ENCODE results near the gene ESR1.

Gene ESR1

GRCh38 chr6:151803743-151804142 is 3.7 kb upstream of the ESR1 start:
- Mint-ChIP-seq H3K4me3 (no peak overlapping the region), H3K4me1 (ENCODE audit: low read depth) (peaks cover 7% of the 10 kb centered on the region), H3K27me3 (ENCODE audit: low read depth) (peaks cover 50% of the 10 kb centered on the region)

GRCh38 chr6:151804585-151805285 is 2.7 kb upstream of the ESR1 start:
- DNase-seq (ENCODE audit: low spot score), result no peak
- Mint-ChIP-seq H3K4me3 (no peak overlapping the region), H3K27me3 (ENCODE audit: low read depth) (peaks cover 53% of the 10 kb centered on the region), H3K4me1 (ENCODE audit: low read depth) (peaks cover 7% of the 10 kb centered on the region), H3K9me3 (no peaks in the 10 kb centered on the region), H3K27ac (no peak overlapping the region), H3K36me3 (ENCODE audit: low read depth) (no peaks in the 10 kb centered on the region)

More at GRCh38 chr6:151803743-151804142, 3.7 kb upstream of the ESR1 start:
- DNase-seq (ENCODE audit: low spot score), result no peak
- Mint-ChIP-seq H3K9me3 (no peaks in the 10 kb centered on the region), H3K36me3 (ENCODE audit: low read depth) (no peaks in the 10 kb centered on the region), H3K27ac (no peak overlapping the region)

- peaks cover 57% of the 10 kb centered on the region for H3K27me3 Mint-ChIP-seq (ENCODE audit: low read depth)
- H3K36me3 Mint-ChIP-seq (ENCODE audit: low read depth), result no peaks in the 10 kb centered on the region
- no peak overlapping the region for H3K4me3 Mint-ChIP-seq
- H3K4me1 Mint-ChIP-seq (ENCODE audit: low read depth), result peaks cover 7% of the 10 kb centered on the region
- no peaks in the 10 kb centered on the region for H3K9me3 Mint-ChIP-seq
- H3K27ac Mint-ChIP-seq, result no peak overlapping the region
- no peak for DNase-seq (ENCODE audit: low spot score)
Observed at GRCh38 chr6:151805286-151805840, 2.1 kb upstream of the ESR1 start.

GRCh38 chr6:151806757-151807512 is 547 bp upstream of the ESR1 start:
- Mint-ChIP-seq H3K36me3 (ENCODE audit: low read depth) (no peaks in the 10 kb centered on the region), H3K9me3 (no peaks in the 10 kb centered on the region), H3K4me3 (peak overlapping the region; percentile 50), H3K4me1 (ENCODE audit: low read depth) (peaks cover 7% of the 10 kb centered on the region), H3K27me3 (ENCODE audit: low read depth) (peaks cover 66% of the 10 kb centered on the region), H3K27ac (no peak overlapping the region)
- no peak for DNase-seq (ENCODE audit: low spot score)

- Mint-ChIP-seq H3K27me3 (ENCODE audit: low read depth) (peaks cover 65% of the 10 kb centered on the region), H3K36me3 (ENCODE audit: low read depth) (no peaks in the 10 kb centered on the region), H3K27ac (no peak overlapping the region), H3K4me3 (no peak overlapping the region), H3K9me3 (no peaks in the 10 kb centered on the region), H3K4me1 (ENCODE audit: low read depth) (peaks cover 7% of the 10 kb centered on the region)
- no peak for DNase-seq (ENCODE audit: low spot score)
Observed at GRCh38 chr6:151808371-151809241, 1.1 kb downstream of the ESR1 start.

GRCh38 chr6:151811081-151811480 is 3.6 kb downstream of the ESR1 start:
- Mint-ChIP-seq H3K27me3 (ENCODE audit: low read depth) (peaks cover 63% of the 10 kb centered on the region), H3K4me1 (ENCODE audit: low read depth) (peaks cover 7% of the 10 kb centered on the region), H3K27ac (no peak overlapping the region), H3K36me3 (ENCODE audit: low read depth) (no peaks in the 10 kb centered on the region), H3K4me3 (no peak overlapping the region), H3K9me3 (no peaks in the 10 kb centered on the region)
- DNase-seq (ENCODE audit: low spot score), result no peak

GRCh38 chr6:151813858-151814257 is 6.4 kb downstream of the ESR1 start:
- Mint-ChIP-seq H3K4me1 (ENCODE audit: low read depth) (no peaks in the 10 kb centered on the region), H3K36me3 (ENCODE audit: low read depth) (no peaks in the 10 kb centered on the region), H3K27ac (no peak overlapping the region), H3K27me3 (ENCODE audit: low read depth) (peaks cover 55% of the 10 kb centered on the region), H3K4me3 (no peak overlapping the region), H3K9me3 (no peaks in the 10 kb centered on the region)
- DNase-seq (ENCODE audit: low spot score), result no peak

- Mint-ChIP-seq H3K27ac (no peak overlapping the region), H3K36me3 (ENCODE audit: low read depth) (no peaks in the 10 kb centered on the region), H3K9me3 (no peaks in the 10 kb centered on the region), H3K4me3 (no peak overlapping the region), H3K4me1 (ENCODE audit: low read depth) (no peaks in the 10 kb centered on the region), H3K27me3 (ENCODE audit: low read depth) (peaks cover 48% of the 10 kb centered on the region)
- no peak for DNase-seq (ENCODE audit: low spot score)
Observed at GRCh38 chr6:151814614-151815013, 7.1 kb downstream of the ESR1 start.

- Mint-ChIP-seq H3K27ac (no peak overlapping the region), H3K4me3 (no peak overlapping the region), H3K36me3 (ENCODE audit: low read depth) (no peaks in the 10 kb centered on the region), H3K27me3 (ENCODE audit: low read depth) (peaks cover 5% of the 10 kb centered on the region), H3K4me1 (ENCODE audit: low read depth) (no peaks in the 10 kb centered on the region), H3K9me3 (no peaks in the 10 kb centered on the region)
- no peak for DNase-seq (ENCODE audit: low spot score)
Observed at GRCh38 chr6:151822252-151823111, 15.0 kb downstream of the ESR1 start.

- H3K4me1 Mint-ChIP-seq (ENCODE audit: low read depth), result no peaks in the 10 kb centered on the region
Observed at GRCh38 chr6:151826517-151827142, 19.1 kb downstream of the ESR1 start.

GRCh38 chr6:151832710-151833109 is 25.2 kb downstream of the ESR1 start:
- no peak overlapping the region for H3K4me3 Mint-ChIP-seq
- H3K9me3 Mint-ChIP-seq, result no peaks in the 10 kb centered on the region
- H3K4me1 Mint-ChIP-seq (ENCODE audit: low read depth), result no peaks in the 10 kb centered on the region
- H3K27ac Mint-ChIP-seq, result no peak overlapping the region
- no peaks in the 10 kb centered on the region for H3K27me3 Mint-ChIP-seq (ENCODE audit: low read depth)
- H3K36me3 Mint-ChIP-seq (ENCODE audit: low read depth), result no peaks in the 10 kb centered on the region
- DNase-seq (ENCODE audit: low spot score), result no peak

More at GRCh38 chr6:151826517-151827142, 19.1 kb downstream of the ESR1 start:
- DNase-seq (ENCODE audit: low spot score), result no peak
- Mint-ChIP-seq H3K27me3 (ENCODE audit: low read depth) (no peaks in the 10 kb centered on the region), H3K27ac (no peak overlapping the region), H3K9me3 (no peaks in the 10 kb centered on the region), H3K36me3 (ENCODE audit: low read depth) (no peaks in the 10 kb centered on the region), H3K4me3 (no peak overlapping the region)

- no peaks in the 10 kb centered on the region for H3K36me3 Mint-ChIP-seq (ENCODE audit: low read depth)
- H3K27ac Mint-ChIP-seq, result no peak overlapping the region
- no peaks in the 10 kb centered on the region for H3K9me3 Mint-ChIP-seq
- H3K4me3 Mint-ChIP-seq, result no peak overlapping the region
- H3K4me1 Mint-ChIP-seq (ENCODE audit: low read depth), result no peaks in the 10 kb centered on the region
- H3K27me3 Mint-ChIP-seq (ENCODE audit: low read depth), result no peaks in the 10 kb centered on the region
- no peak for DNase-seq (ENCODE audit: low spot score)
Observed at GRCh38 chr6:151835396-151835795, 27.9 kb downstream of the ESR1 start.

- no peak for DNase-seq (ENCODE audit: low spot score)
- Mint-ChIP-seq H3K9me3 (no peaks in the 10 kb centered on the region), H3K4me3 (no peak overlapping the region), H3K27ac (no peak overlapping the region), H3K4me1 (ENCODE audit: low read depth) (no peaks in the 10 kb centered on the region), H3K36me3 (ENCODE audit: low read depth) (no peaks in the 10 kb centered on the region), H3K27me3 (ENCODE audit: low read depth) (no peaks in the 10 kb centered on the region)
Observed at GRCh38 chr6:151837223-151837622, 29.7 kb downstream of the ESR1 start.

All from T-helper 2 cell treated with Interferon-gamma antibody and Interleukin-4, amounts not matched to agents 5 μg/mL and 100 μg/mL, for 36 hours (primary cell).